Measurements from ENCODE around the gene FOXS1.
"Not testable (repeated sequence)": the region's sequence is repeated elsewhere in the genome, so short reads cannot be mapped to it uniquely, and the experiment has no call there.

Gene FOXS1

GRCh38 chr20:31830406-31830981 is 14.9 kb downstream of the FOXS1 start:
- CTCF ChIA-PET: interaction anchor here (1.1 to 17.4 kb wide), 7 partner anchors 11 to 261 kb away, joined by 3 to 242 read pairs (median 5); partner anchors contain the start of gene MYLK2
- POLR2A ChIA-PET: no interaction called here
- no peak overlapping the region for H3K4me3 ChIP-seq (ENCODE audit: low read depth, low read length)
- no peak for DNase-seq (ENCODE audit: low read depth, low spot score)
- no peak for TF ChIP-seq CTCF (IDR thresholded peaks at IDR 0.05; ENCODE audit: insufficient read depth, low read length, missing control alignments)

GRCh38 chr20:31829731-31830130 is 15.7 kb downstream of the FOXS1 start:
- ChIA-PET POLR2A (no interaction called here), CTCF (interaction anchor here (1.1 to 17.4 kb wide), 7 partner anchors 10 to 261 kb away, joined by 3 to 242 read pairs (median 5); partner anchors contain the start of gene MYLK2)

GRCh38 chr20:31828016-31828415 is 17.4 kb downstream of the FOXS1 start:
- CTCF ChIA-PET: interaction anchor here (1.0 kb wide), 1 partner anchor 19 kb away, joined by 3 read pairs; no protein-coding TSS in a partner anchor
- DNase-seq (ENCODE audit: low read depth, low spot score); H3K4me3 ChIP-seq (ENCODE audit: low read depth, low read length); POLR2A ChIA-PET: not testable (repeated sequence)

More at GRCh38 chr20:31829731-31830130, 15.7 kb downstream of the FOXS1 start:
- DNase-seq (ENCODE audit: low read depth, low spot score): no peak
- no peak for TF ChIP-seq CTCF (IDR thresholded peaks at IDR 0.05; ENCODE audit: insufficient read depth, low read length, missing control alignments)
- no peak overlapping the region for H3K4me3 ChIP-seq (ENCODE audit: low read depth, low read length)

- ChIA-PET POLR2A (no interaction called here), CTCF (interaction anchor here (0.7 to 7.1 kb wide), 6 partner anchors 11 to 150 kb away, joined by 3 to 91 read pairs (median 3); partner anchors contain the start of gene PDRG1)
- TF ChIP-seq CTCF (IDR thresholded peaks at IDR 0.05; ENCODE audit: insufficient read depth, low read length, missing control alignments): no peak
- no peak for DNase-seq (ENCODE audit: low read depth, low spot score)
- H3K4me3 ChIP-seq (ENCODE audit: low read depth, low read length): no peak overlapping the region
Measured at GRCh38 chr20:31827059-31827458, 18.3 kb downstream of the FOXS1 start.

- TF ChIP-seq CTCF (IDR thresholded peaks at IDR 0.05; ENCODE audit: insufficient read depth, low read length, missing control alignments): no peak
- POLR2A ChIA-PET: no interaction called here
- CTCF ChIA-PET: interaction anchor here (5.7 to 12.9 kb wide), 3 partner anchors 11 to 125 kb away, joined by 80 to 242 read pairs (median 91); partner anchors contain the start of genes FOXS1 and PDRG1
- DNase-seq (ENCODE audit: low read depth, low spot score): no peak
- H3K4me3 ChIP-seq (ENCODE audit: low read depth, low read length): no peak overlapping the region
Measured at GRCh38 chr20:31826074-31826473, 19.3 kb downstream of the FOXS1 start.

- TF ChIP-seq CTCF (IDR thresholded peaks at IDR 0.05; ENCODE audit: insufficient read depth, low read length, missing control alignments): no peak
- ChIA-PET POLR2A (interaction anchor here (1.1 kb wide), 1 partner anchor 22 kb away, joined by 3 read pairs; no protein-coding TSS in a partner anchor), CTCF (interaction anchor here (1.0 to 12.9 kb wide), 9 partner anchors 12 to 208 kb away, joined by 3 to 242 read pairs (median 53); partner anchors contain the start of genes FOXS1 and PDRG1)
- no peak overlapping the region for H3K4me3 ChIP-seq (ENCODE audit: low read depth, low read length)
- no peak for DNase-seq (ENCODE audit: low read depth, low spot score)
Measured at GRCh38 chr20:31824554-31825313, 20.7 kb downstream of the FOXS1 start.
